ENCODE data around the gene TRAF7. TPM values are rescaled to one million over a fixed set of nuclear protein-coding genes. Genes with fewer than 3 reads are reported as not detected.

The TRAF7 gene
- total and polyA plus RNA-seq, 2 of the 13 experiments (the other 11 are each of a cell fraction or from before 2014, with no cell fraction given): 47.9 to 65.6 TPM

- TF ChIP-seq CSRNP1 (CRISPR knock-in tag; IDR thresholded peaks at IDR 0.05) (peak; percentile 40; the same call in 1 of the 2 replicates), PATZ1 (CRISPR knock-in tag; IDR thresholded peaks at IDR 0.05) (0 out of 2 replicates have a peak, but pooled peaks have one; percentile 22), STAT5B (CRISPR knock-in tag; IDR thresholded peaks at IDR 0.05) (no peak), YEATS4 (CRISPR knock-in tag; IDR thresholded peaks at IDR 0.05; ENCODE audit: borderline replicate concordance) (peak; percentile 25; the same call in 1 of the 2 replicates), NFKB2 (CRISPR knock-in tag; IDR thresholded peaks at IDR 0.05; ENCODE audit: borderline replicate concordance) (peak; percentile 45; the same call in 1 of the 2 replicates), NONO (IDR thresholded peaks at IDR 0.05) (no peak), NONO (CRISPR knock-in tag; conservative IDR thresholded peaks at IDR 0.05) (peak; percentile 39; the same call in 1 of the 2 replicates), ZFP90 (CRISPR knock-in tag; IDR thresholded peaks at IDR 0.05; ENCODE audit: borderline replicate concordance) (no peak), MEIS1 (CRISPR knock-in tag; IDR thresholded peaks at IDR 0.05; ENCODE audit: borderline replicate concordance) (no peak), ZNF883 (CRISPR knock-in tag; IDR thresholded peaks at IDR 0.05; ENCODE audit: not compliant biosample characterization) (no peak), ZBTB14 (CRISPR knock-in tag; IDR thresholded peaks at IDR 0.05) (peak; percentile 28; the same call in 1 of the 2 replicates), ZNF749 (CRISPR knock-in tag; IDR thresholded peaks at IDR 0.05; ENCODE audit: borderline replicate concordance) (0 out of 2 replicates have a peak, but pooled peaks have one; percentile 55), ARNT2 (CRISPR knock-in tag; IDR thresholded peaks at IDR 0.05; ENCODE audit: low read depth) (peak; percentile 29; the same call in 1 of the 2 replicates), ZZZ3 (CRISPR knock-in tag; IDR thresholded peaks at IDR 0.05; ENCODE audit: borderline replicate concordance) (no peak), HOXD1 (CRISPR knock-in tag; IDR thresholded peaks at IDR 0.05) (no peak), STAG1 (CRISPR knock-in tag; IDR thresholded peaks at IDR 0.05) (peak; percentile 21; the same call in 1 of the 2 replicates), CREB1 (IDR thresholded peaks at IDR 0.05) (no peak), CREB1 (CRISPR knock-in tag; IDR thresholded peaks at IDR 0.05) (no peak), RAD21 (CRISPR knock-in tag; IDR thresholded peaks at IDR 0.05) (0 out of 2 replicates have a peak, but pooled peaks have one; percentile 13), ZNF674 (CRISPR knock-in tag; IDR thresholded peaks at IDR 0.05; ENCODE audit: low read depth) (0 out of 2 replicates have a peak, but pooled peaks have one; percentile 45), ZNF121 (CRISPR knock-in tag; IDR thresholded peaks at IDR 0.05) (peak; percentile 78; the same call in 1 of the 2 replicates), CEBPG (CRISPR knock-in tag; IDR thresholded peaks at IDR 0.05) (no peak), ATF7-NPFF (CRISPR knock-in tag; IDR thresholded peaks at IDR 0.05; ENCODE audit: low read depth) (peak; percentile 36; the same call in 1 of the 2 replicates), ZNF234 (CRISPR knock-in tag; conservative IDR thresholded peaks at IDR 0.05) (no peak), TOE1 (CRISPR knock-in tag; IDR thresholded peaks at IDR 0.05) (no peak), ZNF570 (CRISPR knock-in tag; IDR thresholded peaks at IDR 0.05; ENCODE audit: borderline replicate concordance) (no peak)
Measured at GRCh38 chr16:2148714-2149629, 6.6 kb upstream of the TRAF7 start (continued).
